Activated T-cell treated with anti-CD3 and anti-CD28 coated beads for 24 hours (primary cell): ENCODE data around the gene OMP.

Source experiments
- DNase-seq: peaks from one replicate; pipeline ENCODE4 v3.0.0-alpha.2; 2020; ENCODE audit warnings: low read depth

OMP gene

DNA sequence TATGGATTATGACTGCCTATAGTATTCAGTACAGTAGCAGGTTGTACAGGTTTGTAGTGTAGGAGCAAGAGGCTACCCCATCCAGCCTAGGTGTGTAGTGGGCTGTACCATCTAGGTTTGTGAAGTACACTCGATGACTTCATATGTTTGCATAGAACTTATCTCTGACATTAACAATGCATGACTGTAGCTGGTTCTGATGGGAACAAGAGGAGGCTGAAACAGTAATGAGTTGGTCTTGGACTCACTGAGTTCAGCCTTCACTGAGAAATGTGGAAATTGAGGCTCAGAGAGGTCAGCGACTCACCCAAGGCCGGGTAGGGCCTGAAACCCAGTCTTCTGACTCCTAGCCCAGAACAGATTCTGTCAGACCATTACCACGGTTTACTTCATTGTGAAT lies 38.4 kb downstream of the OMP start:
- no peak for DNase-seq

DNA sequence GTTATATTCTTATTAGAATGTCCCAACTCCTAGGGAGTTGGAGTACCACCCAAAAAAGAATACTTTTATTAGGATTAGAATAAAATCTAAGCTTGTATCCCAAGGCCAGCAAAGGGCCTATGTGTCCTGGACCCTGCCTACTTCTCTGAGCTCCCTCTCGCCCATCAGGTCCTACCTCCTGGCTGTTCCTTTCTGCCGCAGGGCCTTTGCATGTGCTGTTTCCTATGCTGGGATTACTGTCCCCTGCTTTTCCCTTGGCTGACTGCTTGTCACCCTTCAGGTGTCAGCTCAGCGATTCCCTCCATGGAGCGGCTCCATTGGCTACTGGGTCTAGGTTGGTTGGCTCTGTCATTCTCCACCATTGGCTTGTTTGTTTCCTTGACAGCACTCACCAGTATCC lies 38.8 kb downstream of the OMP start:
- DNase-seq: no peak

DNA sequence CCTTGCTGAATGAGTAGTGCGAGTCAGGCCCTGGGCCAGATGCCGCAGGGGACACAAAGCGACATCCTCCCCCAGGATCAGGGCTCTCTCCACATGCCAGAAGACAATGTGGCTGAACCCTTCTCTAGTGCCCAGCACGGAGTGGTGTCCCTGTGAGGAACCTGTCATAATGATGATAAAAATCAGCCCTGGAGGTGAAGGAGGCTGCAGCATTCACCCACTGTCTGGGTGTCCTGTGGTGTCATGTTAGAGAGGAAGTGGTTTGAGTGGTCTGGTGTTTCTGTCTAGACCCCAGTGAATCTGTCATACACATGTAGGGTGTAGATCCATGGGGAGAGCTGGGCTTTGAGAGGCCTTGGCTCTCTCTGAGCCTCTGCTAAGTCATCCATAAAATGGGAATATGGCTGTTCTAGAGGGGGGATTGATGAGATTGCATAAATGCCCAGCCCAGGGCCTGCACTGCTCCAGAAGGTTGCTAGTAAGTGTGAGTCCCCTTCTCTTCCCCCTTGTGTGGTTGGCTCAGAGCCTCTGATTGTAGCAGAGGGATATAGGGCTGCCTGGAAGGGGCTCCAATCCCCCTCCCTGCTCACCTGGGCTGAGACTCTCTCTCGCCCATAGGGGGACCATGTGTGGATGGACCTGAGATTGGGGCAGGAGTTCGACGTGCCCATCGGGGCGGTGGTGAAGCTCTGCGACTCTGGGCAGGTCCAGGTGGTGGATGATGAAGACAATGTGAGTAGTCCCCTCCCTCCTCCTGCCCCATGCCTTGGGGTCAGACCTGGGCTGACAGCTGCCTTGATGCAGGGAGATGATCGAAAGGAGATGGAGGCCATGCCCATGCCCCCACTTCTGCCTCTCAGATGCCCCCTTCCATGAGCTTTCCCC lies 39.7 kb downstream of the OMP start:
- no peak for DNase-seq

DNA sequence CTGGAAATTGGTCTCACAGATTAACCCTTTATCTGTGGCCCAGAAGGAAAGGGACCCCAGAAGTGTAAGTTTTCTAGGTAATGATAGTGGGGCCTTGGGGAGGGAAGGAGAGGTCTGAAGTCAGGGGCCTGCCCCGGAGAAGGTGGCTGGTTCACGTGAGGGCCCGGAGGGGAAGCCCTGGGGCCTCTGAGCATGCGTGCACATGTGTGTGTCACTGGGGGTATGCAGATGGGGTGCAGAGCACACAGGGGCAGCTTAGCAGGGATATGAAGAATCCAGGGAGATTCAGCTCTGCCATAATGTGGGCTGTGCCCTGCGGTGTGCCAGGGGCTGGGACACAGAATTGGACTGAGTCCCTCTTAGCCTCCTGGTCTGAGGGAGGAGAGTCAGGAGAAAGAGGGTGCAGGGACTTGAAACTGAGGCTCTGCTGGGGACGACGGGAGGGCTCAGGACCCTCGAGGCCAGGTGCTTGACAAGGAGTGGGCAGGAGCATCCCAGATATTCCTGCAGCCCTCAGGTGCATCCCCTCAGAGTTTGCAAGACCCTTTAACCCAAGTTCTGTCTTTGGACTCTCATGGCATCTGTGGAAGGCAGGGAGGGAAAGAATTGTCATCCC lies 40.9 kb downstream of the OMP start:
- DNase-seq: no peak

DNA sequence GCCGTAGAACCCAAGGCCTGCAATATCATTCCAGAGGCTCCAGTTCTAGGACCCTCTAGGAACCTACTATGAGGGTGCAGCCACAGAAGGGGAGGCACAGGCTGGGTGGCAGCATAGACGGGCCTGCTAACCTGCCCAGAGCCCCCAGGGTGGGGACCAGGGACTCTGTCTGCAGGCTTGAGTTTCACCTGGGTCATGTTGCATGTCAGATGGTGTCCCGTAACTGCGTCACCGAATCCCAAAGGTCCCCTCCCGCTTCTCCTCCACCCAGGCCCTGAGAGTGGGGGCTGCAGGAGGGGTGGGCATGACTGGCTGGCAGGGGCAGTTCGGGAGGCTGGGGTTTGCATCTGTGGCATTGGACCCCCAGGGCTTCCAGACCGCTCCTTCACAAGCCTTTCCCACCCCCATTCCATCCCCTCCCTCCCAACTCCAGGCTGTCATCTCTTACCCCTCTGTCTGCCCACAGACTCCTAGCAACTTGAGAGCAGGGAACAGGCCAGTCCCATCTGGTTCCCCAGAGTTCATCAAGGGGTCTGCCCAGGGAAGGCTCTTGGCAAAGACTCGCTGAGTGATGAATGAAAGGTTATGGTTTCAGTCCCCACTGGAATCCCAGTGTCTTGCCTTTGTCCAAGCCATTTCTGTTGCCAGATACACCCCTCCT lies 41.7 kb downstream of the OMP start:
- no peak for DNase-seq

DNA sequence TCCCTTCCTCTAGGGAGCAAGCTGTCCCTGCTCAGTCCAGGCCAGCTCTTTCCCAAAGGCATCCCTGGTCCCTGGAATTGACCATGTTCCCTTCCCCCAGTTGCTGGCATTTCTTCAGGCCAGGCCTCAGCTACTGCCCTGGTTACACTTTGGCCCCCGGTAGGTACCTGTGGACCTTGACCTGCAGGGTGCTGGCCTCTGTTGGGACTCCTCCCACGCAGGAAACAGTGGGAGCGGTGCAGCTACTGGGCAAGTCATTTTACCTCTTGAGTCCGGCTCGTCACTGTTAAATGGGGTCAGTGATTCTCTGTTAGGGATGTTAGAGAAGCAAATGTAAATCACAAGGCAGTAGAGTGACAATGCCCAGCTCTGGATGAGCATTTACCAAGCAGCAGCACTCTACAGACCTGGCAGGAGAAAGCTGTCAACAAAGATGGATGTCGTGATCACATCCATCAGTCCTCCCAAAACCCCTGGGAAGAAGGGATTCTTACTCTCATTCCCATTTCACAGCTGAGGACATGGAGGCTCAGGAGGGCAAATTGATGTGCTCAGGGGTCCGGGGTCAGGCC lies 42.3 kb downstream of the OMP start:
- no peak for DNase-seq

DNA sequence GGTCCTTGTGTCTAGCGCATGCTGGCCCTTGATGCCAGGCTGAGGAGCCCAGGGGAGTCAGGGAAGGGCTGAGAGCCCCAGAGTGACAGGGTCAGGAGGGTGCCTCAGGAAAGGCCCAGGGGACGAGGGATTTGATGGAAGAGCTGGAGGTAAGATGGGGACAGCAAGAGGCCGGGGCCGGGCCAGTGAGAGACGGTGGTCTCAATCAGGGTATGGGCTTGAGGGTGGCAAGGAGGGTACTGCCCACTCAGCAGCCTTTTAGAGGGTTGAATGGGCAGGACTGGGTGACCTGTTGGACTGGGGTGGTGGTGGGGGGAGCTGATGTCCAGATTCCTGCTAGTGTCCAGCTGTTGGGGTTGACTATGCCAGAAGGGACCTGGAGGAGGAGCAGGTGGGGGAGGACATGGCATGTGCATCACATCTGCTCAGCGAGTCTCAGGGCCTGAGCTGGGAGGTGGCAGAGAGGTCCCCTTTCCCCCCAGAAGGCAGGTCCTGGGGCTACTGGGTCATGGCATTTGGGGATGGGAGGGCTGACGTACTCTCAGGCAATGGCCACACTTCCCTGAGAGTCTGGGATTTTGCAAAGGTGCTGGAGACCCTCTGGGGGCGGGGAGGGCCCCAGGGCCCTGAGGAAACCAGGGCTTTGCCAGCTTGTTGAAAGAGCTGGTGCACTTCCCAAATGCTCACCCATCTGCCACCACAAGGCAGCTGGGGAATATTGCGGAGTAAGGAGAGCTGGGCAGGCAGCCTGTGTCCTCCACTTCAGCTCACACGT lies 43.8 kb downstream of the OMP start:
- DNase-seq: no peak

DNA sequence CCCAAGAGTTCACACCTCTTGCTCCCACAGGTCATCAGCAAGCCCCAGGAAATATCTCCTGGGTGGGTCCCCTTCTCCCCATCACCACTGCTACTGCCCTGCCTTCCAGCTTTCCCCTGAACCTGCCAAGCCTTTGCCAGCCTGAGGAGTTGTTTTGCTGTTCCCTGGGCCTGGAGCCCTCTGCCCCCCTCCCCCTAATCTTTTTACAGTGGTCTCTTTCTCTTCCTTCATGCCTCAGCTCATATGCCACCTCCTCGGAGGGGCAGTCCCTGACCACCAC lies 44.3 kb downstream of the OMP start:
- no peak for DNase-seq

DNA sequence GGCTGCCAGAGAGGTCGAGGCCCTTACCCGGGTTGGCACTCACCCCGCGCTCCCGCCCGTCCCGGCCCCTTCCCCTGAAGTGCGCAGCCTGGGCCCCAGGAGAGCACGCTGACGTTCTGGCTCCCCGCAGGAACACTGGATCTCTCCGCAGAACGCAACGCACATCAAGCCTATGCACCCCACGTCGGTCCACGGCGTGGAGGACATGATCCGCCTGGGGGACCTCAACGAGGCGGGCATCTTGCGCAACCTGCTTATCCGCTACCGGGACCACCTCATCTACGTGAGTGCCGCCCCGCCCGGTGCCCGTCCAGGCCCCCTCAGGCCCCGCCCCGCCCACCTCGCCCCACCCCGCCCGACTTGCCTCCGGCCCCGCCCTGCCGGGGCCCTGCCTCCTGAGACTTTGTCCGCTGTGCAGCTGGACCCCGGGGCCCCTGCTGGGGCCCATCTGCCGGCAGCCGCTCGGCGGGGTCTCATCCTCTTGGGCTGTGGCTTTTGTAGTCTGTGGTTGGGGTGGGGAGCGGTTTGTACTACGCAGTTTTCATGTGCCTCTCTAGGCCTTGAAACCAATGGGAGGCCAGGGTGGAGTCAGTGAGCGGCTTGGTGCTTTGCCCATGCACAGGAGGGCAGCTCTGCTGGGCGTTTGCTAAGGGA lies 45.2 kb downstream of the OMP start:
- DNase-seq: peak; percentile 11

DNA sequence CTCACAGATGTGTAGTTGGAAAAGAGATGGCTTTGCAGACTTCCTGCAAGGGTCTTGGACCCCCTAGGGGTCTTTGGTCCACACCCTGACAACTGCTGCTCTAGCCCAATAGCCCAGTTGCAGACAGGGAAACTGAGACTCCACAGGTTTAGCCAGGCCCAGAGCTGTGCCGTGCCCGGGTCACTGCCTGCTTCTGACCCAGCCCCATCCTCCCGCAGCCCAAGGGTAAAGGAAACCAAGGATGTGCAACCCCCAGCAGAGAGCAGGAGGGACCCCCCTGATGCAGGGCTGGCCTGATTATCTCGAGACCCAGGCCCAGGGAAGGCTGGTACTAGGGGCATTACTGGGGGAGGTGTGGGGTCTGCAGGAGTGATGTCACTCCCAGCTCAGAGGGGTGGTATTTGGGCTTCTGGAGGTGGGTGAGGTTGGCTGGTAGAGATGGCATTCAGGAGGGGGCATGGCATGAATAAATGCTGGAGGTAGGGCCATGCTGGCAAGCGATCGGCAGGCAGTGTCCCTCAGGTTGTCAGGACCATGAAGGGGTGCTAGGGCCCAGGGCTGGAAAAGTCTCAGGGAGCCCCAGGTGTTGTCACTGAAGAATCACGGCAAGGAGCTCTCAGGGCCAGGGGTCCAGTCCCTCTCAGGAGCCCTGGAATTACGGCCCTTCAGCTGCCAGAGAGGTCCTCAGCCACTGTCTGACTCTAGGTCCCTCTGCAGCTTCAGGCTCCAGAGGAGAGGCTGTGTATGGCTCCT lies 46.5 kb downstream of the OMP start:
- DNase-seq: no peak

DNA sequence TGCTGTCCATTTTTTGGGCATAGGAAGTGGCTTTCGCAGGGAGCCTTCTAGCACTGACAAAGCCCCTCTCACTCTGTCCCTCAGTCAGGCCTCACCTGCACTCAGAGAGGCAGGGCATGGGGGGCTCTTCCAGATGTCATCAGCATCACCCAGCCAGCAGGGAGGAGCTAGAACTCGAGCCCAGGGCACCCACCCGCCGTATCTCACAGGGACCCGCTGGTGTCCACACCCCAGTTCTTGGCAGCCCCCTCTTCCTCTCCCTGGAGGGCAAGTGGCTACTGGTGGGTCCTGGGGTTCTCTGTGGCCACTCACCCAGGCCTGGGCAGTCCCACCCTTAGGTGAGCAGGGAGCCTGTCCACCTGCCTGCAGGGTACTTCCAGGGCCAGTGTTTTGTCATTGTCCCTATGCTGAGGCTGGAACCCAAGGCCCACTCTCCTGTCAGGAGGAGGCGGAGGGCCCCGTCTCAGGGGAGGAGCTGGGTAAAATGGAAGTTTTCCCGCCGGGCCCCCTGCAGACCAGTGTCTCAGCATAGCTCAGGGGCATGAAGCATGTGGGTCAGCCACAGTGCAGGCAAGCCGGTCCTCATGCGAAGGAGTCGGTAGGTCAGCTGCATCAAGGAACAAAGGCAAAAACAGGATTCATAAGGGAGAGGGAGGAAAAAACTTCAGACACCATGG lies 47.2 kb downstream of the OMP start:
- DNase-seq: no peak

DNA sequence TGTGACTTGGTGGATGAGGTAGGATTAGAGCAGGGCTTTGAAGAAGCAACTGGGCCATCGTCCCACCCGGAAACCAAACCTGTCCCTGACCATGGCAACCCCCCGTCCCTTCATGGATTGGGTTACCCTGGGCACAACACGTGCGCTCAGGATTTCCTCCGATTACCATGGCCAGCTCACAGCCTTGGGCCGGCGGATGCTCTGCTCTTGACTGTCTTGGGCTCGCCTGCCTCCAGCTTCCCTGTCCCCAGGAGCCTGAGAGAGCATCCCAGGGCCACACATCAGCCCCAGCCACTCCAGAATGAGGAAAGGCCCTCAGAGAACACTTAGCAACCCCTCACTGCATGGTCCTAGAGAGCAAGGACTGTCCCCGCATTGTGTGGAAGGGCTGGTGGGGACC lies 48.2 kb downstream of the OMP start:
- DNase-seq: no peak

DNA sequence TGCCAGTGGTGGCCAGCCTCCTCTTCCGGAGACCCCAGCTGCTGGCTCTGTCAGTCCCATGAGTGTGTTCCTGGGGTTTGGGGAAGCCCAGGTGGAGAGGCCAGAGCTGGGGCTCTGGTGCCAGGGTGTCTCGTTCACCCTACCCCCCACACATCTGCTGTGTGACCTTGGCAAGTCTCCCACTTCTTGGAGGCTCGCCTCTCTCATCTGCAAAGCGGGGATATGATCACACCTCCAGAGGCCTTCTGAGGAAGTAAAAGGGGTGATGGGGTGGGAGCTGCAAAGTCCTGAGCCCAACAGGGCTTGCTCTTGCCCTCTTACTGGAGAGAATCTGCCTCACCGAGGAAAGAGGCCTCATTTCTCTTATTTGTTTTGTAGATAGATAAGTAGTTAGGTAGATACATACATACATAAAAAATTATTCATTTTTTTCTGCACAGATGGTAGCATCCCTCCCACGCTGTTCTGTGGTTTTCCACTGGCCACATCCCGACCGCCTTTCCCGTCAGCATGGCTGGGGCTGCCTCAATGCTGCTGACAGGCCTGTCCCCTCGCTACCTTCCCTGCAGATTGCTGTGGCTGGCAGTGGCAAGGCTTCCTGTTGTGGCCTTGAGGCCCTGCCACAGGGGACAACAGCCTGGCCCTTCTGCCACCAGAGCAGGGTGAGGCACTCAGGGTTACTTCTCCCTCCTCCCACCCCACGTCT lies 49.3 kb downstream of the OMP start:
- DNase-seq: peak; percentile 35

DNA sequence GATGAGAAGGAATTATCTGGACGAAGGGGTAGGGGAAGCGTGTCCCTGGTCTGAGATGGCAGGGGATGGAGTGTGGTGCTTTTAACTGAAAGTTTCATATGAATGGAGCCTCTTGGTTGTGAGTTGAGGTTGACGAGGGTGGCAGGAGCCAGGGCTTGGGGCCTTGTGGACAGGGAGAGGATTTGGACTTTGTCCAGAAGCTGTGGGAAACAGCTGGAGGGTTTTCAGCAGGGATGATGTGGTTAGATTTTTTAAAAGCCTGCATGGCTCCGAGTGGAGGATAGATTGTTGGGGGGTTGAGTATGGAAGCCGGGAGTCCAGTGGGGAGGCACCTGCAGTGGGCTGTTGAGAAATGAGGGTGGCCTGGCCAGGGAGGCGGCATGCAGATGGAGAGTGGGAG lies 50.2 kb downstream of the OMP start:
- no peak for DNase-seq
